SH-SY5Y (cell line): Measurements from ENCODE around the gene NCOA3.

ENCODE experiments used
- GATA2 ChIP-seq: IDR thresholded peaks from 2 replicates; pipeline ENCODE4 v1.6.1; 2011; ENCODE audit warnings: mild to moderate bottlenecking, low read depth, low read length
- GATA3 ChIP-seq: IDR thresholded peaks from 2 replicates; pipeline ENCODE4 v1.6.1; 2011; ENCODE audit warnings: low read depth, mild to moderate bottlenecking, low read length, moderate library complexity

DNA sequence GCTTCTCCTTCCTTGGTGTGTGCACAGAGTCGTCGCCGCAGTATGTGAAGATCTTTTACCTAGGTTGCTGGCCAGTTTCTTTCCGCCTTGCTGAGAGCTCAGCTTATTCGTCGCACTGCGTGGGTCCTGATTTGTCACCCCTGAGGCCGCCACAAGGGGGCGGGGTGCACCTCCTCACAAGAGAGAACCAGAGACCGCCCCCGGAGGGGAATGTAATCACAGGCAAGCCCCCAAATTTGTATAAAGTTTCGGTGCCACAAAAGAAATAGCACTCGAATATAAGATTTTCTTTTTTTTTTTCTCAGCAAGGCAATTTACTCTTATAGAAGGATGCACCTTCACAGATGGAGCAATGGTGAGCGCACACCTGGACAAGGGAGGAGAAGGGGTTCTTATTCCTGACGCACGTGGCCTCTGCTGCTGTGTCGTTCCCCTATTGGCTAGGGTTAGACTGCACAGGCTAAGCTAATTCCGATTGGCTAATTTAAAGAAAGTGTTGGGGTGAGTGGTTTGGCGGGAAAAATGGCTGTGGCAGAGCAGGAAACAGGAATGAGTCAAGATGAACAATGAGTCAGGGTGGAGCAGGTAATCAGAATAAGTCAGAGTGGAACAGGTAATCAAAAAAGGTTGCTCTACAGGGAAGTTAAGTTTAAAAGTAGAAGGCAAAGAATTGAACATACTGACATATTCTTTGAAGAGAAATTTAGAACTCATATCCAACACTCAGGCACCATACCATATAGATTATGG lies 19.5 kb downstream of the NCOA3 start:
- TF ChIP-seq GATA2, result no peak
- no peak for TF ChIP-seq GATA3
